HEK293 (cell line): Measurements from ENCODE around the gene ZNF653.
A peak's percentile ranks its signal among the peaks of the same experiment; 100 is the strongest.

Experiments used
- CTCF ChIA-PET: fragments of 350-600 bp; formaldehyde crosslinking; extraction: SDS; loops from one replicate; lab custom pipeline; 2021; ENCODE audit warnings: antibody characterized with exemption; lab: Yijun Ruan, JAX
- POLR2A ChIA-PET: fragments of 300-600 bp; formaldehyde crosslinking; extraction: SDS; loops from one replicate; lab custom pipeline; 2020; ENCODE audit warnings: antibody characterized with exemption, inconsistent platforms; lab: Yijun Ruan, JAX
- H3K27ac ChIP-seq: fragments of 200-500 bp; sonication (Bioruptor generic); 2 replicates; pipeline ENCODE4 v1.5.1; 2014; ENCODE audit warnings: low read depth, low read length, control low read depth, inconsistent platforms; ENCODE audit errors: extremely low read depth
- H3K36me3 ChIP-seq, 2 experiments: fragments of 200-500 bp in 1 of 2; sonication (Bioruptor generic) in 1 of 2; 1 replicate in 1 of 2; 2 replicates in 1 of 2; pipeline ENCODE4 v1.5.1; 2014 to 2017; ENCODE audit warnings: inconsistent platforms in 2 of 2, low read length in 2 of 2; ENCODE audit not compliant: control insufficient read depth in 2 of 2, insufficient read depth in 1 of 2
- H3K4me1 ChIP-seq: fragments of 200-500 bp; sonication (Bioruptor generic); 2 replicates; pipeline ENCODE4 v1.5.1; 2014; ENCODE audit warnings: mild to moderate bottlenecking, low read length, inconsistent platforms; ENCODE audit not compliant: control insufficient read depth, insufficient read depth
- H3K4me3 ChIP-seq: 2 replicates; pipeline ENCODE4 v1.5.1; 2011; ENCODE audit warnings: low read depth, mild to moderate bottlenecking, control low read depth, low read length, moderate library complexity
- H3K9me3 ChIP-seq: fragments of 200-500 bp; sonication (Bioruptor generic); 2 replicates; pipeline ENCODE4 v1.5.1; 2014; ENCODE audit warnings: low read depth, low read length, inconsistent platforms; ENCODE audit not compliant: control insufficient read depth, insufficient read depth
- BCL11B ChIP-seq: fragments of 450-650 bp; formaldehyde crosslinking; IDR thresholded peaks from 2 replicates; pipeline ENCODE4 v1.5.1; 2016; ENCODE audit warnings: low read depth, missing biosample characterization, missing genetic modification characterization
- CTCF ChIP-seq: fragments of 450-650 bp; formaldehyde crosslinking; IDR thresholded peaks from 2 replicates; pipeline ENCODE4 v1.5.1; 2016; ENCODE audit warnings: missing biosample characterization, missing genetic modification characterization
- KLF7 ChIP-seq: fragments of 450-650 bp; formaldehyde crosslinking; IDR thresholded peaks from 2 replicates; pipeline ENCODE4 v1.5.1; 2016; ENCODE audit warnings: missing biosample characterization, missing genetic modification characterization, borderline replicate concordance
- PRDM1 ChIP-seq: fragments of 450-650 bp; formaldehyde crosslinking; IDR thresholded peaks from 2 replicates; pipeline ENCODE4; 2016; ENCODE audit warnings: missing biosample characterization, missing genetic modification characterization
- SCRT2 ChIP-seq: fragments of 450-650 bp; formaldehyde crosslinking; IDR thresholded peaks from 2 replicates; pipeline ENCODE4 v1.5.1; 2016; ENCODE audit warnings: missing biosample characterization, missing genetic modification characterization
- SP2 ChIP-seq: fragments of 450-650 bp; formaldehyde crosslinking; IDR thresholded peaks from 2 replicates; pipeline ENCODE4 v1.5.1; 2016; ENCODE audit warnings: missing biosample characterization, missing genetic modification characterization
- TRIM28 ChIP-seq: IDR thresholded peaks from 2 replicates; pipeline ENCODE4 v1.6.1; 2011; ENCODE audit warnings: low read length, control low read depth, borderline replicate concordance
- ZBTB1 ChIP-seq: fragments of 450-650 bp; formaldehyde crosslinking; IDR thresholded peaks from 2 replicates; pipeline ENCODE4 v1.5.1; 2016; ENCODE audit warnings: missing biosample characterization, missing genetic modification characterization
- ZBTB17 ChIP-seq: fragments of 450-650 bp; formaldehyde crosslinking; IDR thresholded peaks from 2 replicates; pipeline ENCODE4 v1.5.1; 2016; ENCODE audit warnings: missing biosample characterization, missing genetic modification characterization
- ZBTB48 ChIP-seq: fragments of 450-650 bp; formaldehyde crosslinking; IDR thresholded peaks from 2 replicates; pipeline ENCODE4 v1.5.1; 2016; ENCODE audit warnings: missing biosample characterization, missing genetic modification characterization
- ZNF169 ChIP-seq: fragments of 450-650 bp; formaldehyde crosslinking; IDR thresholded peaks from 2 replicates; pipeline ENCODE4 v1.5.1; 2016; ENCODE audit warnings: missing biosample characterization, missing genetic modification characterization
- ZNF18 ChIP-seq: fragments of 450-650 bp; formaldehyde crosslinking; IDR thresholded peaks from 2 replicates; pipeline ENCODE4 v1.5.1; 2016; ENCODE audit warnings: missing biosample characterization, missing genetic modification characterization
- ZNF19 ChIP-seq: fragments of 450-650 bp; formaldehyde crosslinking; IDR thresholded peaks from 2 replicates; pipeline ENCODE4; 2016; ENCODE audit warnings: missing biosample characterization, missing genetic modification characterization, low read depth
- ZNF274 ChIP-seq, 2 experiments: fragments of 200-500 bp in 1 of 2; fragments of 450-650 bp in 1 of 2; sonication (Bioruptor generic) in 1 of 2; formaldehyde crosslinking in 1 of 2; IDR thresholded peaks; 2 replicates each; pipeline versions ENCODE4 v1.5.1 to v1.6.1; 2014 to 2016; ENCODE audit warnings: borderline replicate concordance in 1 of 2, inconsistent platforms in 1 of 2, low read length in 1 of 2, missing biosample characterization in 1 of 2, missing genetic modification characterization in 1 of 2
- ZNF366 ChIP-seq: fragments of 450-650 bp; formaldehyde crosslinking; conservative IDR thresholded peaks from 2 replicates; pipeline ENCODE4 v1.5.1; 2016; ENCODE audit warnings: missing biosample characterization, missing genetic modification characterization
- ZNF514 ChIP-seq: fragments of 450-650 bp; formaldehyde crosslinking; IDR thresholded peaks from 2 replicates; pipeline ENCODE4 v1.5.1; 2016; ENCODE audit warnings: missing biosample characterization, missing genetic modification characterization
- ZNF544 ChIP-seq: fragments of 450-650 bp; formaldehyde crosslinking; IDR thresholded peaks from 2 replicates; pipeline ENCODE4 v1.5.0; 2017; ENCODE audit warnings: missing biosample characterization, missing genetic modification characterization
- ZNF558 ChIP-seq: fragments of 450-650 bp; formaldehyde crosslinking; IDR thresholded peaks from 2 replicates; pipeline ENCODE4 v1.5.1; 2016; ENCODE audit warnings: missing biosample characterization, missing genetic modification characterization
- ZNF623 ChIP-seq: fragments of 450-650 bp; formaldehyde crosslinking; IDR thresholded peaks from 2 replicates; pipeline ENCODE4 v1.5.1; 2016; ENCODE audit warnings: missing biosample characterization, missing genetic modification characterization
- ZNF624 ChIP-seq: fragments of 450-650 bp; formaldehyde crosslinking; IDR thresholded peaks from 2 replicates; pipeline ENCODE4 v1.5.1; 2017; ENCODE audit warnings: missing biosample characterization, missing genetic modification characterization
- ZNF629 ChIP-seq: fragments of 450-650 bp; formaldehyde crosslinking; IDR thresholded peaks from 2 replicates; pipeline ENCODE4 v1.5.1; 2017; ENCODE audit warnings: missing biosample characterization, missing genetic modification characterization
- ZNF747 ChIP-seq: fragments of 450-650 bp; formaldehyde crosslinking; IDR thresholded peaks from 2 replicates; pipeline ENCODE4 v1.5.1; 2016; ENCODE audit warnings: missing biosample characterization, missing genetic modification characterization
- ZSCAN18 ChIP-seq: fragments of 450-650 bp; formaldehyde crosslinking; IDR thresholded peaks from 2 replicates; pipeline ENCODE4 v1.5.1; 2016; ENCODE audit warnings: missing biosample characterization, missing genetic modification characterization
- TF ChIP-seq, protein P1 (sequence below): fragments of 450-650 bp; formaldehyde crosslinking; IDR thresholded peaks from 2 replicates; pipeline ENCODE4 v1.5.1; 2017; ENCODE audit warnings: missing biosample characterization, missing genetic modification characterization
- TF ChIP-seq, protein P2 (sequence below): fragments of 450-650 bp; formaldehyde crosslinking; IDR thresholded peaks from 2 replicates; pipeline ENCODE4 v1.5.1; 2016; ENCODE audit warnings: missing biosample characterization, missing genetic modification characterization
- TF ChIP-seq, protein P3 (sequence below): fragments of 450-650 bp; formaldehyde crosslinking; IDR thresholded peaks from 2 replicates; pipeline ENCODE4 v1.5.1; 2016; ENCODE audit warnings: missing biosample characterization, missing genetic modification characterization

The ZNF653 gene

DNA sequence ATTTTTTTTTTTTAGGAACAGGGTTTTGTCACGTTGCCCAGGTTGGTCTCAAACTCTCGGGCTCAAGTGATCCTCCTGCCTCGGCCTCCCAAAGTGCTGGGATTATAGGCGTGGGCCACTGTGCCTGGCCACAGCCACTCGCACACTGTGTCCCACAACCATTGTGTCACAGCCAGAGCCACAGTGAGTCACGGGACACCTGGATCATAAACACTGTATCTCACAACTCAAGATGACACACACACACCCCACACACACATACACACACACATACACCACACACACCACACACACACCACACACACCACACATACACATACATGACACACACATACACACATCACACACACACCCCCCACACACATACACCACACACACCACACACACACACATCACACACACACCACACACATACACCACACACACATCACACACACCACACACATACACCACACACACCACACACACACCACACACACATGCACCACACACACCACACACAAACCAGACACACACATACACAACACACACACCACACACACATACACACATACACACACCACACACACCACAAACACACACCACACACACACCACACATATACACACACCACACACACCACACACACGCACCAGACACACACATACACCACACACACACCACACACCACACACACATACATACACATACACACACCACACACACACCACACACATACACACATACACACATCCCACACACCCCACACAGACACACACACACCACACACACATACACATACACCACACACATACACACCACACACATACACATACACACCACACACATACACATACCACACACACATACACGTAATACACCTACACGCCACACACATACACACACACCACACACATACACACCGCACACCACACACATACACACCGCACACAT, 41.0 kb downstream of the ZNF653 start (continued):
- no peak for TF ChIP-seq ZNF624 (tag by site-specific recombination)
- no peak for TF ChIP-seq SP2 (tag by site-specific recombination)
- no peak for TF ChIP-seq ZNF747
- TF ChIP-seq ZNF558 (tag by site-specific recombination) = no peak
- TF ChIP-seq, protein P1, sequence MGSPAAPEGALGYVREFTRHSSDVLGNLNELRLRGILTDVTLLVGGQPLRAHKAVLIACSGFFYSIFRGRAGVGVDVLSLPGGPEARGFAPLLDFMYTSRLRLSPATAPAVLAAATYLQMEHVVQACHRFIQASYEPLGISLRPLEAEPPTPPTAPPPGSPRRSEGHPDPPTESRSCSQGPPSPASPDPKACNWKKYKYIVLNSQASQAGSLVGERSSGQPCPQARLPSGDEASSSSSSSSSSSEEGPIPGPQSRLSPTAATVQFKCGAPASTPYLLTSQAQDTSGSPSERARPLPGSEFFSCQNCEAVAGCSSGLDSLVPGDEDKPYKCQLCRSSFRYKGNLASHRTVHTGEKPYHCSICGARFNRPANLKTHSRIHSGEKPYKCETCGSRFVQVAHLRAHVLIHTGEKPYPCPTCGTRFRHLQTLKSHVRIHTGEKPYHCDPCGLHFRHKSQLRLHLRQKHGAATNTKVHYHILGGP = no peak
- TF ChIP-seq KLF7 (tag by site-specific recombination) = 0 out of 2 replicates have a peak, but pooled peaks have one; percentile 21
- no peak for TF ChIP-seq CTCF (tag by site-specific recombination)
- TF ChIP-seq ZBTB48 (tag by site-specific recombination) = no peak
- no peak; the same call in 1 of the 2 replicates for TF ChIP-seq ZNF169
- 0 out of 2 replicates have a peak, but pooled peaks have one; percentile 22 for TF ChIP-seq ZNF514 (tag by site-specific recombination)
- no peak for TF ChIP-seq ZNF366 (tag by site-specific recombination)
- TF ChIP-seq SCRT2 (tag by site-specific recombination) = no peak
- TF ChIP-seq ZNF18 (tag by site-specific recombination) = peak; percentile 61
- TF ChIP-seq ZNF629 (tag by site-specific recombination) = no peak
- no peak for TF ChIP-seq ZNF544 (tag by site-specific recombination)
- TF ChIP-seq ZNF274 (IDR thresholded peaks at IDR 0.05; ENCODE audit: low read length) = no peak
- TF ChIP-seq ZNF274 (tag by site-specific recombination; IDR thresholded peaks at IDR 0.05; ENCODE audit: borderline replicate concordance) = peak; percentile 73; the same call in 1 of the 2 replicates
- TF ChIP-seq, all 188 proteins: peak for 24

- no peaks in the 10 kb centered on the region for H3K36me3 ChIP-seq
- no peaks in the 10 kb centered on the region for H3K4me1 ChIP-seq
- H3K9me3 ChIP-seq = no peaks in the 10 kb centered on the region
- no peak overlapping the region for H3K4me3 ChIP-seq
- H3K27ac ChIP-seq = no peak overlapping the region
- POLR2A ChIA-PET = no interaction called here
- CTCF ChIA-PET = no interaction called here
- TF ChIP-seq ZSCAN18 (tag by site-specific recombination) (no peak), PRDM1 (tag by site-specific recombination) (no peak), ZBTB17 (tag by site-specific recombination) (no peak), ZNF19 (tag by site-specific recombination) (no peak), TRIM28 (no peak), ZNF623 (tag by site-specific recombination) (no peak), ZBTB1 (no peak), BCL11B (tag by site-specific recombination) (no peak)
- TF ChIP-seq, protein P2, sequence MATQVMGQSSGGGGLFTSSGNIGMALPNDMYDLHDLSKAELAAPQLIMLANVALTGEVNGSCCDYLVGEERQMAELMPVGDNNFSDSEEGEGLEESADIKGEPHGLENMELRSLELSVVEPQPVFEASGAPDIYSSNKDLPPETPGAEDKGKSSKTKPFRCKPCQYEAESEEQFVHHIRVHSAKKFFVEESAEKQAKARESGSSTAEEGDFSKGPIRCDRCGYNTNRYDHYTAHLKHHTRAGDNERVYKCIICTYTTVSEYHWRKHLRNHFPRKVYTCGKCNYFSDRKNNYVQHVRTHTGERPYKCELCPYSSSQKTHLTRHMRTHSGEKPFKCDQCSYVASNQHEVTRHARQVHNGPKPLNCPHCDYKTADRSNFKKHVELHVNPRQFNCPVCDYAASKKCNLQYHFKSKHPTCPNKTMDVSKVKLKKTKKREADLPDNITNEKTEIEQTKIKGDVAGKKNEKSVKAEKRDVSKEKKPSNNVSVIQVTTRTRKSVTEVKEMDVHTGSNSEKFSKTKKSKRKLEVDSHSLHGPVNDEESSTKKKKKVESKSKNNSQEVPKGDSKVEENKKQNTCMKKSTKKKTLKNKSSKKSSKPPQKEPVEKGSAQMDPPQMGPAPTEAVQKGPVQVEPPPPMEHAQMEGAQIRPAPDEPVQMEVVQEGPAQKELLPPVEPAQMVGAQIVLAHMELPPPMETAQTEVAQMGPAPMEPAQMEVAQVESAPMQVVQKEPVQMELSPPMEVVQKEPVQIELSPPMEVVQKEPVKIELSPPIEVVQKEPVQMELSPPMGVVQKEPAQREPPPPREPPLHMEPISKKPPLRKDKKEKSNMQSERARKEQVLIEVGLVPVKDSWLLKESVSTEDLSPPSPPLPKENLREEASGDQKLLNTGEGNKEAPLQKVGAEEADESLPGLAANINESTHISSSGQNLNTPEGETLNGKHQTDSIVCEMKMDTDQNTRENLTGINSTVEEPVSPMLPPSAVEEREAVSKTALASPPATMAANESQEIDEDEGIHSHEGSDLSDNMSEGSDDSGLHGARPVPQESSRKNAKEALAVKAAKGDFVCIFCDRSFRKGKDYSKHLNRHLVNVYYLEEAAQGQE (tag by site-specific recombination) = no peak
- TF ChIP-seq, protein P3, sequence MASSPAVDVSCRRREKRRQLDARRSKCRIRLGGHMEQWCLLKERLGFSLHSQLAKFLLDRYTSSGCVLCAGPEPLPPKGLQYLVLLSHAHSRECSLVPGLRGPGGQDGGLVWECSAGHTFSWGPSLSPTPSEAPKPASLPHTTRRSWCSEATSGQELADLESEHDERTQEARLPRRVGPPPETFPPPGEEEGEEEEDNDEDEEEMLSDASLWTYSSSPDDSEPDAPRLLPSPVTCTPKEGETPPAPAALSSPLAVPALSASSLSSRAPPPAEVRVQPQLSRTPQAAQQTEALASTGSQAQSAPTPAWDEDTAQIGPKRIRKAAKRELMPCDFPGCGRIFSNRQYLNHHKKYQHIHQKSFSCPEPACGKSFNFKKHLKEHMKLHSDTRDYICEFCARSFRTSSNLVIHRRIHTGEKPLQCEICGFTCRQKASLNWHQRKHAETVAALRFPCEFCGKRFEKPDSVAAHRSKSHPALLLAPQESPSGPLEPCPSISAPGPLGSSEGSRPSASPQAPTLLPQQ (tag by site-specific recombination) = no peak
These were observed 42.2 kb downstream of the ZNF653 start for GRCh38 chr19:11463391-11463790.
